CD4-positive, alpha-beta T cell treated with Interleukin-2 at 100 ng/mL for 4 hours (primary cell): ENCODE data around the gene DENND2A.
"Not testable (repeated sequence)": the region's sequence is repeated elsewhere in the genome, so short reads cannot be mapped to it uniquely, and the experiment has no call there.

ENCODE experiments used
- DNase-seq: peaks from one replicate; pipeline ENCODE4 v3.0.0-alpha.2; 2020; ENCODE audit warnings: low spot score

Gene DENND2A

DNA sequence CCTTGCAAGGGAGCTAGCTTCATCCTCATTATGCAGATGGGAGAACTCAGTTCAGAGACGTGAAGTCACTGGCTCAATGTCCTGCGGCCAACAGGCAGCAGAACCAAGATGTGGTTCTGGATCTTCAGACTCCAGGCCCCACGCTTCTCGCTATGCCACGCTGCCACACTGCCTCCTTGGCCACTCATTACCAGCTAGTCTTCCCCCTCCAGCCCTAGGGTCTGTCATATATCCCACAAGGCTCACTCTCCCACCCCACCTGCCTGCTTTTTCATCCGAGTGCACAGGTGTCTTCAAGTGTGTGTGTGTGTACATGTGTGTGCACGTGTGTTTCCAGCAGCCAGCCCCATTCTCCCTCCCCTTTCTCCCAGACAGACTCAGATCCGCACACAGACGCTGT lies 53.4 kb downstream of the DENND2A start:
- no peak for DNase-seq

- DNase-seq: no peak
These were observed 54.1 kb downstream of the DENND2A start for GRCh38 chr7:140586516-140586915.

GRCh38 chr7:140585333-140585732 lies 55.3 kb downstream of the DENND2A start:
- no peak for DNase-seq

DNA sequence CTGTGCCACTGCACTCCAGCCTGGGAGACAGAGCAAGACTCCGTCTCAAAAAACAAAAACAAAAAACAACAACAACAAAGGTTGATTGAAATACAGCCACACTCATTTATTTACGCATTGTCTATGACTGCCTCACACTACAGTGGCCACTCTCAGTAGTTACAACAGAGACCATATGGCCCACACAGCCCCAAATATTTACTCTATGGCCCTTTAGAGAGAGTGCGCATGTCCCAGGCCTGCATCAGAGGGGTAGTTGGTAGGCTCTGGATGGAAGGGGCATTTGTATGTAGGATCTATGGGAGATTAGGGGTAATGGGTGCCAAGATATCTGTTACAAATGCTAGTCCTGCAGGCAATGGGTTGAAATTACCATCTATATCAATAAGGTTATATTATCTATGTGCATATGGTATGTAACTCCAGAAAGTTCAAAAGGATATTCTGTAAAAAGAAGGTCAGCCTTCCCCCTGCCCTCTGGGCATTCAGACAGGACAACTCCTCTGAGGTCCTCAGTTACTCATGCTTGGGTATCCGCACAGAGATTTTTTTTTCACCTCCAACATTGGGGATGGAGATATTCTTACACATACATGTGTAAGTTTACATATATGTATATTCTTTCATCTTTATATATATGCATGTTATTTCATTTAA lies 56.3 kb downstream of the DENND2A start:
- no peak for DNase-seq

DNA sequence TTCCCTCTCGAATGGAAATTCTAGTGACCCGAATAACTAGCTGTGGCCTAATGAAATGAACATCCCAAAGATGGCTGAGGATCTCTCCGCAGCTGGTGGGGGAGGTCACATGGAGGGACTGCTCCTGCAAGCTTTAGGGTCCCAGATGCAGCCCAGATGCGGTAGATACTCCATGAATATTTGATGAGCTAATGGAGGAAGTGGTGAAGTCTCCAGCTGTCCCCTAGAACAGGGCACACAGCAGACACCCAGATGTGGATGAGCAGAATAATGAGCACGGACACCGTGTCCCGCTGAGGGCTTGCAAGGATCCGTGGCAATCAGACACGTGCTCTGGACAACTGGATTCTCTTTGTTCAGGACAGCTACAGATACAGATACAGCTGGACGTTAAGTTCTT lies 59.2 kb downstream of the DENND2A start:
- no peak for DNase-seq

DNA sequence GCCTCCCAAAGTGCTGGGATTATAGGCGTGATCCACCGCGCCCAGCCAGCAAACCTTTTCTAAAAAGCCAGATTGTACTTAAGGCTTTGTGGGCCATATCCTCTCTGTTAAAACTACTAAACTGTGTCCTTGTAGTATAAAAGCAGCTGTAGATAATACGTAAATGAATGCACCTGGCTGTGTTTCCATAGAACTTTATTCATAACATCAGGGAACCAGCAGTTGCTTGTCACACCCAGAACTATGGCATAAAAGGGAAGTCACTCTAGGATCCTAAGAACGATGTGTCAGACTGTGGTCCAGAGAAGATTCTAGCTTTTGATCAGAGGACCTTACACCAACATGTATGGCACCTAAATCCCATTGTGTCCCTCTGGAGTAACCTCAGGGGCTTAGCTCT lies 63.0 kb downstream of the DENND2A start:
- DNase-seq: no peak

- no peak for DNase-seq
These were observed 64.0 kb downstream of the DENND2A start for GRCh38 chr7:140576589-140576988.

DNA sequence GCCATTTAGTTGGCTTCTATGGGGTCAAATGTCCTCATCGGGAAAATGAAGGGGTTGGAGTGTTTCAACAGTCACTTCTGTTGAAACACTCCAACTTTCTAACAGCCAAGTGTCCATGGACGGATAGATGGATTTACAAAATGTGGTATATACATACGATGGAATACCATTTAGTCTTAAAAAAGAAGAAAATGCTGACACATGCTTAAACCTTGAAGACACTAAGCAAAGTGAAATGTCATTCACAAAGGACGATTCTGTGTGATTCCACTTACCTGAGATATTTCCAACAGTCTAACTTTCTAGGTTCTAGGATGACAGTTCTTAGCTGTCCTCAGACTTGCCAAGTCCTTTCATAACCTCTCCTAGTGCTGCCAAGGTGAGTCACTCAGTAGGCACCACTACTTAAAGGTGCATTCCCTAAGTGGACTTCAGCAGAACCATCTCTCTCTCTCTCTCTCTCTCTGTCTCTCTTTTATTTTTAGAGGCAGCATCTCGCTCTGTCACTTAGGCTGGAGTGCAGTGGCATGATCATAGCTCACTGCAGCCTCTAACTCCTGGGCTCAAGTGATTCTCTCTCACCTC lies 69.0 kb downstream of the DENND2A start:
- DNase-seq: no peak

DNA sequence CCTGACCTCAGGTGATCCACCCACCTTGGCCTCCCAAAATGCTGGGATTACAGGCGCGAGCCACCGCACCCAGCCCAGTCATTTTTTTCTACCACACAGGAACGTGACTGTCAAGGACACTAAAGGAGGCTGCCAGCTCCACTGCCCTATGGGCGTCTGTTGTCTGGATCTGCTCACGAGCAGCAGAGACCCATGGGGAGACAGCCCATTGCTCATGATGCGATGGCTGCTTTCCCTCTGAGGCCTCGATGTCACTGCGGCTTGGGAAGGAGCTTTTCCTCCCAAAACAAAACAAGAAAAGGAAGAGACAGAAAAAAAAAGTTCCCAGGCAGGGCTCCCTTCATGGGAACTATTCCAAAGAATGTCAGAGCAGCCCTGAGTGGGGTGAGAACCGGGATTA lies 70.5 kb downstream of the DENND2A start:
- no peak for DNase-seq

- DNase-seq: no peak
These were observed 72.4 kb downstream of the DENND2A start for GRCh38 chr7:140568021-140568813.

DNA sequence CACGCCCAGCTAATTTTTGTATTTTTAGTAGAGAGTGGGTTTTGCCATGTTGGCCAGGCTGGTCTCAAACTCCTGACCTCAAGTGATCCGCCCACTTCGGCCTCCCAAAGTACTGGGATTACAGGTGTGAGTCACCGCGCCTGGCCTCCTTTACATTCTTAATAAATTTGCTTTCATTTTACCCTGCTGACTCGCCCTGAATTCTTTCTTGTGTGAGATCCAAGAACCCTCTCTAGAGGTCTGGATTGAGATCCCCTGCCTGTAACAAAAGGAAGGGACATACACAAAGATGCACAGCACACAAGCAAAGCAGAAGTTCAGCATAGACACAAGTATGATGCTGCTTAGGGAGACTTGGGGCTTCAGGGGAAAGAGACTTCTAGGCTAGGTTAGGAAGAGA lies 74.4 kb downstream of the DENND2A start:
- DNase-seq: not testable (repeated sequence)

GRCh38 chr7:140565761-140566160 lies 74.9 kb downstream of the DENND2A start:
- DNase-seq: not testable (repeated sequence)

GRCh38 chr7:140564643-140565042 lies 76.0 kb downstream of the DENND2A start:
- no peak for DNase-seq

- no peak for DNase-seq
These were observed 77.6 kb downstream of the DENND2A start for GRCh38 chr7:140562926-140563481.

DNA sequence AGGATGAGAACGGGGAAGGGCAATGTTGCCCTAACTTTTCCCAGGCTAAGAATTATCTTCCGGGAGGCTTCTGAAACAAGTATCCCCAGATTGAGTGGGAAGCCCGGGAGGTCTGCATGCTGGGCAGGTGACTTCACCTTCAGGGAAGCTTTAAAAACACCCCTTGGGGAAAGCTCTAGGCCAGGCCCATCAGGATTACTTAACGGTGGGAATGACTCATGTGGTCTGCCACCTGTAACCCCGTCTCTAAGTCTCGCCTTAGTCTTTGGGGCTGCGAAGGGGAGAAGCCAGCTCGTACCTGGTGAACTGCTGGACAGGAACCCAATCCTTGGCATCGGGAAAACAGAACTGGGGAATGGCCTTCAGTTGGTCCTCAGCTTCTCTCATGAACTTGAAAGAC lies 81.2 kb downstream of the DENND2A start:
- no peak for DNase-seq

DNA sequence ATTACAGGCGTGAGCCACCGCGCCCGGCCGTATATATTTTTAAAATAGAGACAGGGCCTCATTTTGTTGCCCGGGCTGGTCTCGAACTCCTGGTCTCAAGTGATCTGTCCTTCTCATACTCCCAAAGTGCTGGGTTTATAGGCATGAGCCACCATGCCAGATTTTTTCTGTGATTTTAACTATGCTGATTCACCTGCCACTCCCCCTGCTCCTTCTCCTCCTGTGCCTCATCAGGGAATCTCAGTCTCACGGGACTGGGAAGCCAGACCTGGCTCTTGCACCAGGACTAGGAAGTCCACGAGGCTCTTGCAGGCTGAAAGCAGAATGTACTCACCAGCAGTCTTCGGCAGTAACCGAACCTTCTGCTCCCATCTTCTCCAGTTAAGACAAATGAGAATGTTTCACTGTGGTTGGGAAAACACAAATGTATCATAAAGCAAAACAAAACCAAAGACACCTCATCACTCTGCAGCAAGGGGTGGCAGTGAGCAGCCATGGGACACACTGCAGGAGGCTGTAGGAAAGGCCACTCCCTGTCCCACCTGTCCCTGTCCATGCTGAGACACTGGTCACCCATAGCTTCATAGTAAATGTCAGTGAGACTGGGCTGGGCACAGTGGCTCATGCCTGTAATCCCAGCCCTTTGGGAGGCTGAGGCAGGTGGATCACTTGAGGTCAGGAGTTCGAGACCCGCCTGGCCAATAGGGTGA lies 82.6 kb downstream of the DENND2A start:
- no peak for DNase-seq

GRCh38 chr7:140557069-140557468 lies 83.5 kb downstream of the DENND2A start:
- no peak for DNase-seq

DNA sequence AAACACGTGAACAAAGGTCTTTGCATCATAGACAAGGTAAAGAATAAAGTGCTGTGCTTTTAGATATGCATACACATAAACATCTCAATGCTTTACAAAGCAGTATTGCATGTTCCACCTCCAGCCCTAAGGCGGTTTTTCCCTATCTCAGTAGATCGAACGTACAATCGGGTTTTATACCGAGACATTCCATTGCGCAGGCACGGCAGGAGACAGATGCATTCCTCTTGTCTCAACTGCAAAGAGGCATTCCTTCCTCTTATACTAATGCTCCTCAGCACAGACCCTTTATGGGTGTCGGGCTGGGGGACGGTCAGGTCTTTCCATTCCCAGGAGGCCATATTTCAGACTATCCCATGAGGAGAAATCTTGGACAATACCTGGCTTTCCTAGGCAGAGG lies 87.4 kb downstream of the DENND2A start:
- DNase-seq: not testable (repeated sequence)

- DNase-seq: no peak
These were observed 88.4 kb downstream of the DENND2A start for GRCh38 chr7:140552240-140552679.

DNA sequence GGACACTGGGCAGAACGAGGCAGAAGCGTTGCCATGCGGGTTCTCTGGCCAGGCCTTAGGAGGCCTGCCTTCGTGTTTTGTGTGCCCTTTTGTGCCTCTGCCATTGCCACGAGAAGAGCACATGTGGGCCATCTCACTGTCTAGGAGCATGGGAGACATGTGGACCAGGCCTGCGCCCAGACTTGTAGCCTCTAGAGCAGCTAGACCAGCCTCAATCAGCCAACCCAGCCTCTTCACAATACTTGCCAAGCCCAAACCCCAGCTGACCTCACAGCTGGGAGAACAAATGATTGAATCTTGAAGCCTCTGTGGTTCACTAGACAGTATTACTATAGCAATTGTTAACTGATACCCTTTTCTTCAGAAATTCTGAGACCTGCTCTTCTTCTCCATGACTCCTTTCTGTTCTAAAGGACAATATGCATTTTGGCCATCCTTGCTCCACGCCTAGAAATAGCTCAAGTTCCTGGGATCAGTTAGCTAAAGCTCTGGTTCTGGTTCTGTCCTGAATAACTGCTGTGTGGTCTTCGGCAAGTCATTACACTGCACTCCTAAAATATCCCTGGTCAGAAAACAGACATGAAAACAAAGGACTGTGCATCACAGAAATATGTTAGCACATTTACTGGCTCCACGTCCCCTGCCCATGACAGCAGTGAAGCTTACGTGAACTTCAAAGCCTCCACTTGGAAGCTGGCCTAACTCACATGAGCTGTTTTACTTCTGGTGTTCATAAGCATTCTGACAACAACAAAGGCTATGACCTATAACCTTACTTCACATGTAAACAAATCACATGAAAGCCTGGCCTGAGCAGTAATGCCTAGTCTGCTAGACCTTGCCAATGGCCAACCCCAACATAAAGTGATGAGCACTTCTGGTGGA lies 89.0 kb downstream of the DENND2A start:
- no peak for DNase-seq

- DNase-seq: no peak
These were observed 93.7 kb downstream of the DENND2A start for GRCh38 chr7:140546947-140547346.
